GM12878 (cell line): ENCODE data around the gene YKT6. TPM values are rescaled to one million over a fixed set of nuclear protein-coding genes. Genes with fewer than 3 reads are reported as not detected.

Source experiments
- ATAC-seq: fragments of 200-7000 bp; cut with Tn5 transposase; 3 replicates; pipeline ENCODE4 v1.9.1; 2020; ENCODE audit warnings: mild to moderate bottlenecking, moderate library complexity
- BruUV-seq: library from RNA; stranded (reverse); fragments of 400-500 nt; replicated peaks from 2 replicates; lab custom pipeline; 2021; lab: Mats Ljungman, UMichigan
- CTCF ChIA-PET: fragments of 300-600 bp; sonication (Branson Sonifier 250); formaldehyde crosslinking; extraction: SDS; loops from one replicate; lab custom pipeline; 2021; ENCODE audit warnings: inconsistent platforms; lab: Yijun Ruan, JAX
- POLR2A ChIA-PET: fragments of 350-600 bp; formaldehyde crosslinking; extraction: SDS; loops from one replicate; lab custom pipeline; 2021; ENCODE audit warnings: inconsistent platforms; lab: Charles Lee
- RAD21 ChIA-PET: fragments of 300-600 bp; sonication (Branson Sonifier 250); formaldehyde crosslinking; loops from one replicate; lab custom pipeline; 2023; ENCODE audit warnings: antibody characterized with exemption; ENCODE audit not compliant: unreplicated experiment; lab: Charles Lee
- SMC1A ChIA-PET: fragments of 300-600 bp; sonication (Branson Sonifier 250); formaldehyde crosslinking; loops from one replicate; lab custom pipeline; 2023; ENCODE audit not compliant: unreplicated experiment, uncharacterized antibody; lab: Charles Lee
- DNase-seq: peaks from one replicate; pipeline ENCODE4 v3.0.0-alpha.2; 2011; ENCODE audit warnings: low read depth, low spot score
- FAIRE-seq: peaks from 3 replicates; lab custom pipeline; 2011; peaks lifted over from hg19 to GRCh38; lab: Jason Lieb, UNC
- H2AFZ ChIP-seq: 2 replicates; pipeline ENCODE4 v1.6.0; 2011; ENCODE audit warnings: low read depth, low read length, control low read depth; ENCODE audit not compliant: control insufficient read depth
- H3K27ac ChIP-seq: 2 replicates; pipeline ENCODE4 v1.5.1; 2011; ENCODE audit warnings: control low read depth; ENCODE audit not compliant: control insufficient read depth, insufficient read depth
- H3K27me3 ChIP-seq, 2 experiments: replicated peaks in 1 of 2; 2 replicates each; pipeline versions ENCODE4 v1.6.0 to v1.6.1; 2011; ENCODE audit warnings: low read length in 1 of 2; ENCODE audit not compliant: control insufficient read depth in 2 of 2, insufficient read depth in 2 of 2
- H3K36me3 ChIP-seq, 2 experiments: 2 replicates each; pipeline ENCODE4 v1.5.1; 2011; ENCODE audit warnings: low read length in 1 of 2; ENCODE audit not compliant: control insufficient read depth in 2 of 2, insufficient read depth in 2 of 2
- H3K4me1 ChIP-seq: 2 replicates; pipeline ENCODE4 v1.6.1; 2011; ENCODE audit warnings: mild to moderate bottlenecking, low read length, moderate library complexity, mixed read lengths; ENCODE audit not compliant: control insufficient read depth, insufficient read depth
- H3K4me2 ChIP-seq: 2 replicates; pipeline ENCODE4 v1.6.0; 2011; ENCODE audit warnings: control low read depth; ENCODE audit not compliant: control insufficient read depth, insufficient read depth
- H3K4me3 ChIP-seq: fragments of 200-600 bp; sonication (generic); 2 replicates; pipeline ENCODE4 v1.5.1; 2016
- H3K79me2 ChIP-seq: 2 replicates; pipeline ENCODE4 v1.6.0; 2011; ENCODE audit warnings: low read length; ENCODE audit not compliant: control insufficient read depth, insufficient read depth
- H3K9ac ChIP-seq: 2 replicates; pipeline ENCODE4 v1.8.0; 2011; ENCODE audit warnings: low read length, control low read depth, mixed read lengths; ENCODE audit not compliant: control insufficient read depth, insufficient read depth
- H3K9me3 ChIP-seq: replicated peaks from 3 replicates; pipeline ENCODE4 v1.5.1; 2011; ENCODE audit warnings: mild to moderate bottlenecking, low read length; ENCODE audit not compliant: control insufficient read depth, insufficient read depth
- H4K20me1 ChIP-seq: 2 replicates; pipeline ENCODE4 v1.6.0; 2011; ENCODE audit not compliant: control insufficient read depth, insufficient read depth
- BCL11A ChIP-seq: IDR thresholded peaks from 2 replicates; pipeline ENCODE4 v1.6.1; 2011; ENCODE audit warnings: low read depth, low read length
- BMI1 ChIP-seq: fragments of 450-650 bp; IDR thresholded peaks from 2 replicates; pipeline ENCODE4 v1.6.1; 2016; ENCODE audit warnings: mild to moderate bottlenecking, moderate library complexity, borderline replicate concordance
- CBX5 ChIP-seq: sonication (generic); IDR thresholded peaks from 2 replicates; pipeline ENCODE4 v1.6.1; 2016; ENCODE audit warnings: low read depth, moderate library complexity, mild to moderate bottlenecking, inconsistent platforms
- FOXK2 ChIP-seq: fragments of 450-650 bp; IDR thresholded peaks from 2 replicates; pipeline ENCODE4 v1.6.1; 2017; ENCODE audit warnings: mild to moderate bottlenecking, moderate library complexity
- MYB ChIP-seq: fragments of 150-350 bp; IDR thresholded peaks from 2 replicates; pipeline ENCODE4 v1.6.1; 2014; ENCODE audit warnings: mild to moderate bottlenecking, low read depth, low read length, borderline replicate concordance
- PAX8 ChIP-seq: fragments of 450-650 bp; IDR thresholded peaks from 2 replicates; pipeline ENCODE4 v1.6.1; 2017; ENCODE audit warnings: mild to moderate bottlenecking, moderate library complexity
- SMC3 ChIP-seq: IDR thresholded peaks from 2 replicates; pipeline ENCODE4 v1.6.1; 2011; ENCODE audit warnings: low read length, improper control_type of control experiment, borderline replicate concordance
- SP1 ChIP-seq: IDR thresholded peaks from one replicate; pipeline ENCODE4 v1.6.1; 2011; ENCODE audit warnings: low read depth, low read length
- WRNIP1 ChIP-seq: IDR thresholded peaks from 2 replicates; pipeline ENCODE4 v1.6.1; 2011; ENCODE audit warnings: low read depth, low read length, improper control_type of control experiment, borderline replicate concordance
- ZNF207 ChIP-seq: fragments of 450-650 bp; IDR thresholded peaks from 2 replicates; pipeline ENCODE4 v1.6.1; 2014; ENCODE audit warnings: antibody characterized with exemption, mild to moderate bottlenecking, borderline replicate concordance
- ZZZ3 ChIP-seq: IDR thresholded peaks from 2 replicates; pipeline ENCODE4 v1.6.1; 2011; ENCODE audit warnings: low read depth; ENCODE audit not compliant: control insufficient read depth, insufficient read length
- WGBS: methylation state at CpG from one replicate; pipeline ENCODE4 v1.1.6; 2016; ENCODE audit warnings: low lambda C conversion rate; ENCODE audit not compliant: insufficient replicate concordance, insufficient coverage; ENCODE audit errors: missing lambda C conversion rate; 5-methylcytosine and 5-hydroxymethylcytosine counted together
- in situ Hi-C: fragments of 300-500 bp; cut with MboI; formaldehyde crosslinking; loops from 9 replicates; pipeline ENCODE4 v1.14.3; 2018; ENCODE audit warnings: mixed read lengths
- intact Hi-C: fragments of 100-400 bp; cut with micrococcal nuclease; formaldehyde crosslinking; loops from one replicate; pipeline ENCODE4 v1.14.2; 2022; ENCODE audit not compliant: unreplicated experiment
- polyA plus RNA-seq, 11 experiments: library from polyadenylated mRNA; depleted of rRNA in 4 of 11; unstranded in 6 of 11; stranded (reverse) in 5 of 11; fragments of >200 nt; fragmentation: Nextera tagmentation in 4 of 11; fragmentation: Illumina TruSeq in 1 of 11; extraction: Ambion mirVana in 4 of 11; extraction: Trizol in 1 of 11; gene quantifications; 1 replicate in 1 of 11; 2 replicates in 10 of 11; pipeline versions ENCODE4 v1.2.1 to v1.2.3, GENCODE V29; 2011 to 2016; ENCODE audit warnings: inconsistent platforms in 2 of 11, missing spikeins in 2 of 11, low read depth in 1 of 11
- total RNA-seq, 4 experiments: library from RNA; depleted of rRNA in 3 of 4; stranded (reverse); fragments of >200 nt in 3 of 4; fragmentation: Illumina TruSeq in 1 of 4; extraction: Trizol in 1 of 4; gene quantifications; 2 replicates each; pipeline versions ENCODE4 v1.2.1 to v1.2.3, GENCODE V29; 2013 to 2021
- TF ChIP-seq, protein P1 (sequence below): IDR thresholded peaks from 2 replicates; pipeline ENCODE4 v1.6.1; 2012; ENCODE audit warnings: low read length, inconsistent platforms
- TF ChIP-seq, protein P2 (sequence below): fragments of 450-650 bp; IDR thresholded peaks from 2 replicates; pipeline ENCODE4 v1.6.1; 2017; ENCODE audit warnings: borderline replicate concordance
- TF ChIP-seq, protein P3 (sequence below): IDR thresholded peaks from 2 replicates; pipeline ENCODE4 v1.6.1; 2011; ENCODE audit warnings: low read depth, mild to moderate bottlenecking, low read length, moderate library complexity, borderline replicate concordance; ENCODE audit errors: extremely low read depth
- TF ChIP-seq, protein P4 (sequence below): fragments of 450-650 bp; IDR thresholded peaks from 2 replicates; pipeline ENCODE4 v1.6.1; 2018; ENCODE audit warnings: borderline replicate concordance, mild to moderate bottlenecking; ENCODE audit not compliant: partially characterized antibody
- TF ChIP-seq, protein P5 (sequence below): fragments of 450-650 bp; IDR thresholded peaks from 2 replicates; pipeline ENCODE4 v1.6.1; 2016; ENCODE audit warnings: mild to moderate bottlenecking

The YKT6 gene
- total and polyA plus RNA-seq, 10 of the 15 experiments (the other 5 are each of a cell fraction or from before 2014, with no cell fraction given): 1.7 to 95.2 (median 70.5) TPM

DNA sequence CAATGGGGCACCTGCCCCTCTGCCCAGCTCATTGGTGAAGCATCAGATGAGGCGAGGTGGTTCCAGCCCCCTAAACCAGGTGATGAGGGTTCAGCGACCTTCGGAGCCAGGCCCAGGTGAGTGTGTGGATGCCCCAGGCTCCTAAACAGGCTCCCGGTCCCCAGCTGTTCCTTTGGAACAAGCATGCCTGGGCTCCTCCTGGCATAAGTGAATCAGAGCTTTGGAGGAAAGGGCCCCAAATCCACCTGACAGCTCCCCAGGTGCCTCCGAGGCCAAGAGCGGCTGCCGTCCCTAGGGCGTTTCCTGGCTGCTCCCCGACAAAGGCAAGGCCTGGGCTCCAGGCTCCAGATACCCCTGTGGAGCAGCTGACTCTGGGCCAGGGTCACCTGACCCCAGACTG is 61.3 kb downstream of the YKT6 start (continued):
- TF ChIP-seq, protein P1, sequence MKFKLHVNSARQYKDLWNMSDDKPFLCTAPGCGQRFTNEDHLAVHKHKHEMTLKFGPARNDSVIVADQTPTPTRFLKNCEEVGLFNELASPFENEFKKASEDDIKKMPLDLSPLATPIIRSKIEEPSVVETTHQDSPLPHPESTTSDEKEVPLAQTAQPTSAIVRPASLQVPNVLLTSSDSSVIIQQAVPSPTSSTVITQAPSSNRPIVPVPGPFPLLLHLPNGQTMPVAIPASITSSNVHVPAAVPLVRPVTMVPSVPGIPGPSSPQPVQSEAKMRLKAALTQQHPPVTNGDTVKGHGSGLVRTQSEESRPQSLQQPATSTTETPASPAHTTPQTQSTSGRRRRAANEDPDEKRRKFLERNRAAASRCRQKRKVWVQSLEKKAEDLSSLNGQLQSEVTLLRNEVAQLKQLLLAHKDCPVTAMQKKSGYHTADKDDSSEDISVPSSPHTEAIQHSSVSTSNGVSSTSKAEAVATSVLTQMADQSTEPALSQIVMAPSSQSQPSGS: no peak
- no peak for TF ChIP-seq SMC3

DNA sequence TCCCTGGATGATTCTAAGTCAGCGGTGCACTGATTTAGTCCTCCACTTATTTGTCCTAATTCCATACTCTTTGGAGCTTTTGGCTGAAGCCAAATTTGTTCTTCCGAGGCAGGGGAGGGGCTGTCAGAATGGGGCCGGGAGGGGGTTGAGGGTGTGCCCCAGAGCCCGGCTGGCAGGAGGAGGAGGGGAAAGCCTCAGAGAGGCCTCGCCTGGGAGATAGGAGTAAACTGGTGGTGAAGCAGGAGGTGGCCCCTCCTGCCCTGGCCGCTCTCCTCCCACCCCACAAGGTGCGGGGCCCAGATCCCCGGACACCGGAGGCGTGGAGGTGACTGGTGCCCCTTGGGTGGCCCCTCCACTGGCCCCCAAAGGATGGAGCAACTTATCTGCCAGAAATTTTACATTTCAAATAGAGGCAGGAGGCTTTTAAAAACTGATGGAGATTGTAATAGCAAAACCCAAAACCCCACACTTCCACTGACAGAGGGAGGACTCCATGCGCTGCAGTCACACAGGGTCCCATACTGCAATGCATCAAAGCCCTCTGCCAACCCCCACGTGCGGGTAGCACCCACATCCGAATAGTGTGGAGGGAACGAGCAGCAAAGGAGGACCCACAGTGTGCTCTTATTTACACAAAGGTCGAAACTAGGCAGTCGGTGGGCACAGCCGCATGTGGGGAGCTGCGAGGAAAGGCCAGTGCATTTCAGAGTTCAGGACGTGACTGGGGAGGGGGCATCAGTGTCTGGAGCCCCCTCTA is 62.7 kb downstream of the YKT6 start:
- FAIRE-seq: no peak
- in situ Hi-C loops: no loop called here
- TF ChIP-seq MYB (no peak), SP1 (no peak), CBX5 (no peak), PAX8 (no peak), ZZZ3 (no peak), WRNIP1 (no peak), BMI1 (no peak), FOXK2 (no peak), ZNF207 (no peak), BCL11A (no peak)
- TF ChIP-seq, protein P2, sequence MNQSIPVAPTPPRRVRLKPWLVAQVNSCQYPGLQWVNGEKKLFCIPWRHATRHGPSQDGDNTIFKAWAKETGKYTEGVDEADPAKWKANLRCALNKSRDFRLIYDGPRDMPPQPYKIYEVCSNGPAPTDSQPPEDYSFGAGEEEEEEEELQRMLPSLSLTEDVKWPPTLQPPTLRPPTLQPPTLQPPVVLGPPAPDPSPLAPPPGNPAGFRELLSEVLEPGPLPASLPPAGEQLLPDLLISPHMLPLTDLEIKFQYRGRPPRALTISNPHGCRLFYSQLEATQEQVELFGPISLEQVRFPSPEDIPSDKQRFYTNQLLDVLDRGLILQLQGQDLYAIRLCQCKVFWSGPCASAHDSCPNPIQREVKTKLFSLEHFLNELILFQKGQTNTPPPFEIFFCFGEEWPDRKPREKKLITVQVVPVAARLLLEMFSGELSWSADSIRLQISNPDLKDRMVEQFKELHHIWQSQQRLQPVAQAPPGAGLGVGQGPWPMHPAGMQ: no peak
- TF ChIP-seq, protein P3, sequence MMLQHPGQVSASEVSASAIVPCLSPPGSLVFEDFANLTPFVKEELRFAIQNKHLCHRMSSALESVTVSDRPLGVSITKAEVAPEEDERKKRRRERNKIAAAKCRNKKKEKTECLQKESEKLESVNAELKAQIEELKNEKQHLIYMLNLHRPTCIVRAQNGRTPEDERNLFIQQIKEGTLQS: no peak
- TF ChIP-seq, protein P4, sequence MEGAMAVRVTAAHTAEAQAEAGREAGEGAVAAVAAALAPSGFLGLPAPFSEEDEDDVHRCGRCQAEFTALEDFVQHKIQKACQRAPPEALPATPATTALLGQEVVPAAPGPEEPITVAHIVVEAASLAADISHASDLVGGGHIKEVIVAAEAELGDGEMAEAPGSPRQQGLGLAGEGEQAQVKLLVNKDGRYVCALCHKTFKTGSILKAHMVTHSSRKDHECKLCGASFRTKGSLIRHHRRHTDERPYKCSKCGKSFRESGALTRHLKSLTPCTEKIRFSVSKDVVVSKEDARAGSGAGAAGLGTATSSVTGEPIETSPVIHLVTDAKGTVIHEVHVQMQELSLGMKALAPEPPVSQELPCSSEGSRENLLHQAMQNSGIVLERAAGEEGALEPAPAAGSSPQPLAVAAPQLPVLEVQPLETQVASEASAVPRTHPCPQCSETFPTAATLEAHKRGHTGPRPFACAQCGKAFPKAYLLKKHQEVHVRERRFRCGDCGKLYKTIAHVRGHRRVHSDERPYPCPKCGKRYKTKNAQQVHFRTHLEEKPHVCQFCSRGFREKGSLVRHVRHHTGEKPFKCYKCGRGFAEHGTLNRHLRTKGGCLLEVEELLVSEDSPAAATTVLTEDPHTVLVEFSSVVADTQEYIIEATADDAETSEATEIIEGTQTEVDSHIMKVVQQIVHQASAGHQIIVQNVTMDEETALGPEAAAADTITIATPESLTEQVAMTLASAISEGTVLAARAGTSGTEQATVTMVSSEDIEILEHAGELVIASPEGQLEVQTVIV: no peak
- TF ChIP-seq, protein P5, sequence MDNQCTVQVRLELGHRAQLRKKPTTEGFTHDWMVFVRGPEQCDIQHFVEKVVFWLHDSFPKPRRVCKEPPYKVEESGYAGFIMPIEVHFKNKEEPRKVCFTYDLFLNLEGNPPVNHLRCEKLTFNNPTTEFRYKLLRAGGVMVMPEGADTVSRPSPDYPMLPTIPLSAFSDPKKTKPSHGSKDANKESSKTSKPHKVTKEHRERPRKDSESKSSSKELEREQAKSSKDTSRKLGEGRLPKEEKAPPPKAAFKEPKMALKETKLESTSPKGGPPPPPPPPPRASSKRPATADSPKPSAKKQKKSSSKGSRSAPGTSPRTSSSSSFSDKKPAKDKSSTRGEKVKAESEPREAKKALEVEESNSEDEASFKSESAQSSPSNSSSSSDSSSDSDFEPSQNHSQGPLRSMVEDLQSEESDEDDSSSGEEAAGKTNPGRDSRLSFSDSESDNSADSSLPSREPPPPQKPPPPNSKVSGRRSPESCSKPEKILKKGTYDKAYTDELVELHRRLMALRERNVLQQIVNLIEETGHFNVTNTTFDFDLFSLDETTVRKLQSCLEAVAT: no peak

More for the DNA sequence above, 62.7 kb downstream of the YKT6 start:
- H3K27me3 ChIP-seq: no peaks in the 10 kb centered on the region; a peak in 1 of 4 replicates
- ATAC-seq: no peak
- H3K4me3 ChIP-seq: no peak overlapping the region
- ChIA-PET POLR2A (no interaction called here), SMC1A (no interaction called here), RAD21 (no interaction called here), CTCF (no interaction called here)
- H3K79me2 ChIP-seq: no peaks in the 10 kb centered on the region
- no peaks in the 10 kb centered on the region for H3K36me3 ChIP-seq
- no peak overlapping the region for H3K9ac ChIP-seq
- H2AFZ ChIP-seq: no peak overlapping the region
- H3K4me2 ChIP-seq: no peak overlapping the region
- 60% methylated on average over 19 of the region's 20 CpGs for WGBS
- H3K9me3 ChIP-seq: no peaks in the 10 kb centered on the region
- H3K27ac ChIP-seq: no peak overlapping the region
- peaks cover 5% of the 10 kb centered on the region for H3K4me1 ChIP-seq
- no TSS peak for BruUV-seq
- H4K20me1 ChIP-seq: no peaks in the 10 kb centered on the region
- intact Hi-C loops: no loop called here
- DNase-seq: no peak
